GM23248 (cell line): ENCODE data around the gene ASCL4. TPM values are rescaled to one million over a fixed set of nuclear protein-coding genes. Genes with fewer than 3 reads are reported as not detected.

Experiments
- DNase-seq: peaks from one replicate; pipeline ENCODE4 v3.0.0-alpha.2; 2015
- H2AFZ ChIP-seq: fragments of 200-600 bp; sonication (generic); 2 replicates; pipeline ENCODE4 v1.6.1; 2016; ENCODE audit warnings: antibody characterized with exemption
- H3F3A ChIP-seq: fragments of 200-600 bp; sonication (generic); 2 replicates; pipeline ENCODE4 v1.6.1; 2016; ENCODE audit warnings: mild to moderate bottlenecking, antibody characterized with exemption, mixed run types; ENCODE audit not compliant: insufficient read depth
- H3K27ac ChIP-seq: fragments of 200-600 bp; sonication (generic); 2 replicates; pipeline ENCODE4 v1.5.1; 2016; ENCODE audit warnings: mild to moderate bottlenecking
- H3K27me3 ChIP-seq: fragments of 200-600 bp; sonication (generic); replicated peaks from 2 replicates; pipeline ENCODE4 v1.6.1; 2016; ENCODE audit warnings: mild to moderate bottlenecking; ENCODE audit not compliant: insufficient read depth
- H3K36me3 ChIP-seq: fragments of 200-600 bp; sonication (generic); 2 replicates; pipeline ENCODE4 v1.6.1; 2016; ENCODE audit warnings: low read depth, mild to moderate bottlenecking
- H3K4me1 ChIP-seq: fragments of 200-600 bp; sonication (generic); 2 replicates; pipeline ENCODE4 v1.6.1; 2016; ENCODE audit warnings: mild to moderate bottlenecking; ENCODE audit not compliant: insufficient read depth
- H3K4me2 ChIP-seq: fragments of 200-600 bp; sonication (generic); one replicate; pipeline ENCODE4 v1.6.1; 2016; ENCODE audit warnings: mild to moderate bottlenecking; ENCODE audit not compliant: unreplicated experiment
- H3K4me3 ChIP-seq: fragments of 200-600 bp; sonication (generic); 2 replicates; pipeline ENCODE4 v1.5.1; 2016; ENCODE audit warnings: mild to moderate bottlenecking
- H3K79me2 ChIP-seq: fragments of 200-600 bp; sonication (generic); 2 replicates; pipeline ENCODE4 v1.6.1; 2016; ENCODE audit warnings: mild to moderate bottlenecking; ENCODE audit not compliant: insufficient read depth
- H3K9ac ChIP-seq: fragments of 200-600 bp; sonication (generic); 2 replicates; pipeline ENCODE4 v1.6.1; 2016; ENCODE audit warnings: mild to moderate bottlenecking
- H3K9me2 ChIP-seq: fragments of 200-600 bp; sonication (generic); 2 replicates; pipeline ENCODE4 v1.6.1; 2016; ENCODE audit warnings: mixed run types, mild to moderate bottlenecking, moderate library complexity; ENCODE audit not compliant: insufficient read depth
- H3K9me3 ChIP-seq: fragments of 200-600 bp; sonication (generic); one replicate; pipeline ENCODE4 v1.6.1; 2017; ENCODE audit warnings: low read depth
- H4K20me1 ChIP-seq: fragments of 200-600 bp; sonication (generic); 2 replicates; pipeline ENCODE4 v1.6.0; 2016; ENCODE audit not compliant: insufficient read depth
- EZH2 ChIP-seq: fragments of 200-600 bp; sonication (generic); IDR thresholded peaks from 2 replicates; pipeline ENCODE4 v1.6.1; 2018; ENCODE audit warnings: antibody characterized with exemption, mild to moderate bottlenecking; ENCODE audit not compliant: insufficient read depth, poor library complexity, severe bottlenecking
- EZH2phosphoT487 ChIP-seq: fragments of 200-600 bp; sonication (generic); IDR thresholded peaks from 2 replicates; pipeline ENCODE4 v1.6.1; 2018; ENCODE audit warnings: antibody characterized with exemption, moderate library complexity, mild to moderate bottlenecking, low read depth; ENCODE audit not compliant: insufficient read depth
- WGBS, 2 experiments: methylation state at CpG; one replicate each; pipeline ENCODE4 v1.1.6; 2015 to 2017; ENCODE audit warnings: low lambda C conversion rate in 2 of 2, low coverage in 1 of 2; ENCODE audit errors: missing lambda C conversion rate in 2 of 2; 5-methylcytosine and 5-hydroxymethylcytosine counted together
- in situ Hi-C: fragments of 300-500 bp; cut with MboI; formaldehyde crosslinking; loops from 2 replicates; pipeline ENCODE4 v1.15.0; 2020
- polyA plus RNA-seq: library from polyadenylated mRNA; unstranded; fragments of >200 nt; fragmentation: Nextera tagmentation; extraction: Ambion mirVana; gene quantifications from 2 replicates; pipeline ENCODE4 v1.2.1, GENCODE V29; 2016
- total RNA-seq: library from RNA; depleted of rRNA; stranded (reverse); fragments of >200 nt; shearing (Covaris generic); gene quantifications from 2 replicates; pipeline ENCODE4 v1.2.3, GENCODE V29; 2014

The ASCL4 gene
- total and polyA plus RNA-seq, 2 experiments from 2014 or later, result not detected

GRCh38 chr12:107794451-107794850 lies 19.9 kb downstream of the ASCL4 start:
- no peak for TF ChIP-seq EZH2phosphoT487
- Histone ChIP-seq H3K36me3 (no peaks in the 10 kb centered on the region), H2AFZ (no peak overlapping the region), H4K20me1 (no peaks in the 10 kb centered on the region), H3K4me1 (no peaks in the 10 kb centered on the region), H3K4me2 (no peak overlapping the region), H3F3A (no peaks in the 10 kb centered on the region), H3K27ac (no peak overlapping the region), H3K27me3 (peaks cover 4% of the 10 kb centered on the region; the same call in 1 of the 2 replicates), H3K9me3 (no peaks in the 10 kb centered on the region), H3K4me3 (no peak overlapping the region), H3K9ac (no peak overlapping the region), H3K9me2 (no peaks in the 10 kb centered on the region), H3K79me2 (no peaks in the 10 kb centered on the region)
- in situ Hi-C loops, result no loop called here
- DNase-seq, result no peak
- WGBS, 2 experiments, result 60 to 62% methylated on average over 3 of the region's 3 CpGs

GRCh38 chr12:107798580-107798979 lies 24.1 kb downstream of the ASCL4 start:
- Histone ChIP-seq H3K9ac (no peak overlapping the region), H3K27ac (no peak overlapping the region), H3K9me3 (no peaks in the 10 kb centered on the region), H3K79me2 (no peaks in the 10 kb centered on the region), H4K20me1 (no peaks in the 10 kb centered on the region), H3K4me3 (no peak overlapping the region), H3K27me3 (0 out of 2 replicates have a peak, but pooled peaks cover 4% of the 10 kb centered on the region), H2AFZ (no peak overlapping the region), H3F3A (no peaks in the 10 kb centered on the region), H3K36me3 (no peaks in the 10 kb centered on the region), H3K4me1 (no peaks in the 10 kb centered on the region), H3K4me2 (no peak overlapping the region), H3K9me2 (no peaks in the 10 kb centered on the region)
- TF ChIP-seq EZH2phosphoT487, result no peak
- no peak for TF ChIP-seq EZH2
- no peak for DNase-seq
- in situ Hi-C loops, result no loop called here
- 28 to 45% methylated on average over 3 of the region's 3 CpGs for WGBS, 2 experiments

GRCh38 chr12:107801150-107801549 lies 26.6 kb downstream of the ASCL4 start:
- no peak overlapping the region for H3K4me3 ChIP-seq
- no peak for TF ChIP-seq EZH2phosphoT487
- TF ChIP-seq EZH2, result no peak
- H3K4me2 ChIP-seq, result no peak overlapping the region
- H3K27ac ChIP-seq, result no peak overlapping the region
- no peaks in the 10 kb centered on the region for H3K36me3 ChIP-seq
- in situ Hi-C loops, result no loop called here
- 0 out of 2 replicates have a peak, but pooled peaks cover 4% of the 10 kb centered on the region for H3K27me3 ChIP-seq
- H3K79me2 ChIP-seq, result no peaks in the 10 kb centered on the region
- DNase-seq, result peak; percentile 14
- no peak overlapping the region for H2AFZ ChIP-seq
- no peaks in the 10 kb centered on the region for H3K9me2 ChIP-seq
- H4K20me1 ChIP-seq, result no peaks in the 10 kb centered on the region
- H3K4me1 ChIP-seq, result no peaks in the 10 kb centered on the region
- no peaks in the 10 kb centered on the region for H3K9me3 ChIP-seq
- no peaks in the 10 kb centered on the region for H3F3A ChIP-seq
- H3K9ac ChIP-seq, result no peak overlapping the region

- no peaks in the 10 kb centered on the region for H3K36me3 ChIP-seq
- H3K4me3 ChIP-seq, result no peak overlapping the region
- H2AFZ ChIP-seq, result no peak overlapping the region
- no peaks in the 10 kb centered on the region for H3K9me2 ChIP-seq
- no peak overlapping the region for H3K27ac ChIP-seq
- H3K79me2 ChIP-seq, result no peaks in the 10 kb centered on the region
- H4K20me1 ChIP-seq, result no peaks in the 10 kb centered on the region
- H3K9me3 ChIP-seq, result no peaks in the 10 kb centered on the region
- no peak for DNase-seq
- WGBS, 2 experiments, result 5% methylated on average over 3 of the region's 3 CpGs
- no peaks in the 10 kb centered on the region for H3K4me1 ChIP-seq
- no peaks in the 10 kb centered on the region for H3F3A ChIP-seq
- H3K4me2 ChIP-seq, result no peak overlapping the region
- H3K27me3 ChIP-seq, result no peaks in the 10 kb centered on the region
- TF ChIP-seq EZH2phosphoT487 (no peak), EZH2 (no peak)
- in situ Hi-C loops, result no loop called here
- H3K9ac ChIP-seq, result no peak overlapping the region
Measured at GRCh38 chr12:107803092-107803491, 28.6 kb downstream of the ASCL4 start.

GRCh38 chr12:107805488-107806180 lies 31.1 kb downstream of the ASCL4 start:
- Histone ChIP-seq H3K79me2 (no peaks in the 10 kb centered on the region), H3K27ac (no peak overlapping the region), H3K4me2 (no peak overlapping the region), H3K9ac (no peak overlapping the region), H4K20me1 (no peaks in the 10 kb centered on the region), H2AFZ (no peak overlapping the region), H3K9me2 (no peaks in the 10 kb centered on the region), H3K27me3 (no peaks in the 10 kb centered on the region), H3K9me3 (no peaks in the 10 kb centered on the region), H3K4me3 (no peak overlapping the region), H3K4me1 (no peaks in the 10 kb centered on the region), H3F3A (no peaks in the 10 kb centered on the region), H3K36me3 (no peaks in the 10 kb centered on the region)
- TF ChIP-seq EZH2phosphoT487, result no peak
- TF ChIP-seq EZH2, result no peak
- in situ Hi-C loops, result no loop called here
- DNase-seq, result no peak
- 50 to 61% methylated on average over 18 to 22 of the region's 22 CpGs for WGBS, 2 experiments
